Hepatocyte (in vitro differentiated cells): ENCODE results near the gene DAB2IP. TPM values are rescaled to one million over a fixed set of nuclear protein-coding genes. Genes with fewer than 3 reads are reported as not detected.

Experiments
- DNase-seq: peaks from one replicate; pipeline ENCODE4 v3.0.0-alpha.2; 2016; ENCODE audit warnings: low spot score
- H2AFZ ChIP-seq: fragments of 200-600 bp; sonication (generic); 2 replicates; pipeline ENCODE4 v1.6.0; 2016; ENCODE audit warnings: antibody characterized with exemption, mild to moderate bottlenecking
- H3K27ac ChIP-seq: fragments of 200-600 bp; sonication (generic); 2 replicates; pipeline ENCODE4 v1.5.1; 2016; ENCODE audit warnings: mild to moderate bottlenecking
- H3K27me3 ChIP-seq: fragments of 200-600 bp; sonication (generic); 2 replicates; pipeline ENCODE4 v1.6.1; 2016
- H3K36me3 ChIP-seq: fragments of 200-600 bp; sonication (generic); replicated peaks from 2 replicates; pipeline ENCODE4 v1.5.1; 2016; ENCODE audit warnings: low read depth; ENCODE audit not compliant: insufficient read depth
- H3K4me1 ChIP-seq: fragments of 200-600 bp; sonication (generic); 2 replicates; pipeline ENCODE4 v1.5.1; 2016; ENCODE audit warnings: mild to moderate bottlenecking, moderate library complexity; ENCODE audit not compliant: insufficient read depth
- H3K4me2 ChIP-seq: fragments of 200-600 bp; sonication (generic); 2 replicates; pipeline ENCODE4 v1.6.0; 2016
- H3K4me3 ChIP-seq: fragments of 200-600 bp; sonication (generic); 2 replicates; pipeline ENCODE4 v1.5.1; 2016; ENCODE audit warnings: mild to moderate bottlenecking
- H3K79me2 ChIP-seq: fragments of 200-600 bp; sonication (generic); 2 replicates; pipeline ENCODE4 v1.6.0; 2017; ENCODE audit warnings: mild to moderate bottlenecking
- H3K9me2 ChIP-seq: fragments of 200-600 bp; sonication (generic); replicated peaks from 2 replicates; pipeline ENCODE4 v1.6.0; 2017; ENCODE audit warnings: mild to moderate bottlenecking; ENCODE audit not compliant: insufficient read depth
- H3K9me3 ChIP-seq: fragments of 200-600 bp; sonication (generic); 2 replicates; pipeline ENCODE4 v1.5.1; 2016; ENCODE audit warnings: low read depth, mild to moderate bottlenecking
- H4K20me1 ChIP-seq: fragments of 200-600 bp; sonication (generic); 2 replicates; pipeline ENCODE4 v1.6.0; 2016; ENCODE audit warnings: mild to moderate bottlenecking; ENCODE audit not compliant: insufficient read depth, poor library complexity, severe bottlenecking
- CTCF ChIP-seq: fragments of 200-600 bp; sonication (generic); IDR thresholded peaks from 2 replicates; pipeline ENCODE4 v1.5.1; 2016; ENCODE audit warnings: antibody characterized with exemption, mild to moderate bottlenecking; ENCODE audit not compliant: poor library complexity
- EZH2 ChIP-seq: fragments of 200-600 bp; sonication (generic); IDR thresholded peaks from 2 replicates; pipeline ENCODE4 v1.6.1; 2016; ENCODE audit warnings: antibody characterized with exemption, mild to moderate bottlenecking, borderline replicate concordance
- EZH2phosphoT487 ChIP-seq: fragments of 200-600 bp; sonication (generic); IDR thresholded peaks from one replicate; pipeline ENCODE4 v1.6.1; 2018; ENCODE audit warnings: antibody characterized with exemption, mild to moderate bottlenecking, low read depth, moderate library complexity; ENCODE audit not compliant: unreplicated experiment, severe bottlenecking
- WGBS: methylation state at CpG from one replicate; pipeline ENCODE4 v1.1.6; 2016; ENCODE audit warnings: low lambda C conversion rate; ENCODE audit errors: missing lambda C conversion rate; 5-methylcytosine and 5-hydroxymethylcytosine counted together
- polyA plus RNA-seq: library from polyadenylated mRNA; unstranded; fragments of >200 nt; fragmentation: Nextera tagmentation; extraction: Ambion mirVana; gene quantifications from 2 replicates; pipeline ENCODE4 v1.2.1, GENCODE V29; 2016
- total RNA-seq: library from RNA; depleted of rRNA; stranded (reverse); fragments of >200 nt; gene quantifications from 2 replicates; pipeline ENCODE4 v1.2.3, GENCODE V29; 2014

The DAB2IP gene
- total and polyA plus RNA-seq, 2 experiments from 2014 or later: 11.6 to 31.0 TPM

- H3K79me2 ChIP-seq: peaks cover 81% of the 10 kb centered on the region
- no peaks in the 10 kb centered on the region for H3K9me3 ChIP-seq
- no peak overlapping the region for H2AFZ ChIP-seq
- no peaks in the 10 kb centered on the region for H3K27me3 ChIP-seq
- no peak overlapping the region for H3K27ac ChIP-seq
- peaks cover 42% of the 10 kb centered on the region for H4K20me1 ChIP-seq
- no peak overlapping the region for H3K4me3 ChIP-seq
- peaks cover 4% of the 10 kb centered on the region for H3K4me1 ChIP-seq
- H3K4me2 ChIP-seq: no peak overlapping the region
- TF ChIP-seq EZH2phosphoT487: no peak
- no peak for TF ChIP-seq CTCF
- no peak for TF ChIP-seq EZH2
- H3K9me2 ChIP-seq: no peaks in the 10 kb centered on the region
- DNase-seq: no peak
- no peaks in the 10 kb centered on the region for H3K36me3 ChIP-seq
Measured at GRCh38 chr9:121711281-121711680, 59.8 kb downstream of the DAB2IP start.

- Histone ChIP-seq H2AFZ (no peak overlapping the region), H4K20me1 (peaks cover 43% of the 10 kb centered on the region), H3K79me2 (peaks cover 82% of the 10 kb centered on the region), H3K4me1 (peaks cover 4% of the 10 kb centered on the region), H3K4me3 (no peak overlapping the region), H3K27ac (no peak overlapping the region), H3K9me3 (no peaks in the 10 kb centered on the region), H3K36me3 (no peaks in the 10 kb centered on the region), H3K9me2 (no peaks in the 10 kb centered on the region), H3K4me2 (no peak overlapping the region), H3K27me3 (no peaks in the 10 kb centered on the region)
- no peak for TF ChIP-seq EZH2
- no peak for TF ChIP-seq CTCF
- TF ChIP-seq EZH2phosphoT487: no peak
- 94% methylated on average over 5 of the region's 5 CpGs for WGBS
- no peak for DNase-seq
Measured at GRCh38 chr9:121711797-121712196, 60.4 kb downstream of the DAB2IP start.

GRCh38 chr9:121713400-121714070 is 62.1 kb downstream of the DAB2IP start:
- no peak for TF ChIP-seq EZH2phosphoT487
- no peak overlapping the region for H3K27ac ChIP-seq
- no peak overlapping the region for H3K4me3 ChIP-seq
- H3K27me3 ChIP-seq: no peaks in the 10 kb centered on the region
- DNase-seq: no peak
- no peaks in the 10 kb centered on the region for H3K9me3 ChIP-seq
- H4K20me1 ChIP-seq: peaks cover 39% of the 10 kb centered on the region
- 91% methylated on average over 6 of the region's 6 CpGs for WGBS
- no peaks in the 10 kb centered on the region for H3K36me3 ChIP-seq
- H3K79me2 ChIP-seq: peaks cover 76% of the 10 kb centered on the region
- no peak overlapping the region for H3K4me2 ChIP-seq
- H3K9me2 ChIP-seq: no peaks in the 10 kb centered on the region
- H3K4me1 ChIP-seq: peaks cover 4% of the 10 kb centered on the region
- H2AFZ ChIP-seq: no peak overlapping the region

- Histone ChIP-seq H2AFZ (no peak overlapping the region), H3K4me2 (no peak overlapping the region), H3K4me1 (peaks cover 4% of the 10 kb centered on the region), H3K79me2 (peaks cover 73% of the 10 kb centered on the region), H3K27ac (no peak overlapping the region), H3K36me3 (no peaks in the 10 kb centered on the region), H3K9me2 (no peaks in the 10 kb centered on the region), H3K4me3 (no peak overlapping the region), H3K27me3 (no peaks in the 10 kb centered on the region), H4K20me1 (peaks cover 34% of the 10 kb centered on the region), H3K9me3 (no peaks in the 10 kb centered on the region)
- no peak for TF ChIP-seq EZH2phosphoT487
- TF ChIP-seq CTCF: no peak
- TF ChIP-seq EZH2: no peak
- WGBS: 98% methylated on average over 6 of the region's 6 CpGs
- DNase-seq: no peak
Measured at GRCh38 chr9:121714075-121714705, 62.8 kb downstream of the DAB2IP start.
